Suppressor macrophage treated with lipopolysaccharide for 4 hours (primary cell): Measurements from ENCODE around the gene MVB12B.

Experiments used
- DNase-seq: peaks from one replicate; pipeline ENCODE4 v3.0.0-alpha.2; 2020

MVB12B gene

GRCh38 chr9:126304207-126304970 lies 22.2 kb upstream of the MVB12B start:
- no peak for DNase-seq

- no peak for DNase-seq
These were observed 21.7 kb upstream of the MVB12B start for GRCh38 chr9:126304971-126305320.

GRCh38 chr9:126306071-126306647 lies 20.5 kb upstream of the MVB12B start:
- no peak for DNase-seq

- DNase-seq: no peak
These were observed 19.1 kb upstream of the MVB12B start for GRCh38 chr9:126307322-126308061.

GRCh38 chr9:126309427-126310189 lies 17.0 kb upstream of the MVB12B start:
- DNase-seq: no peak

GRCh38 chr9:126312584-126313551 lies 13.8 kb upstream of the MVB12B start:
- no peak for DNase-seq

GRCh38 chr9:126316085-126316655 lies 10.5 kb upstream of the MVB12B start:
- DNase-seq: no peak

GRCh38 chr9:126317513-126317912 lies 9.1 kb upstream of the MVB12B start:
- peak; percentile 57 for DNase-seq

GRCh38 chr9:126318858-126319257 lies 7.8 kb upstream of the MVB12B start:
- no peak for DNase-seq

- DNase-seq: no peak
These were observed 7.0 kb upstream of the MVB12B start for GRCh38 chr9:126319671-126320070.

- no peak for DNase-seq
These were observed 6.3 kb upstream of the MVB12B start for GRCh38 chr9:126320158-126320922.

- DNase-seq: no peak
These were observed 4.9 kb upstream of the MVB12B start for GRCh38 chr9:126321742-126322141.

- no peak for DNase-seq
These were observed 808 bp upstream of the MVB12B start for GRCh38 chr9:126325821-126326220.

GRCh38 chr9:126327006-126327713 lies 531 bp downstream of the MVB12B start:
- peak; percentile 42 for DNase-seq

- DNase-seq: peak; percentile 15
These were observed 1.1 kb downstream of the MVB12B start for GRCh38 chr9:126327714-126328185.

- peak; percentile 84 for DNase-seq
These were observed 1.8 kb downstream of the MVB12B start for GRCh38 chr9:126328407-126328806.

- DNase-seq: no peak
These were observed 3.0 kb downstream of the MVB12B start for GRCh38 chr9:126329476-126330275.

GRCh38 chr9:126330536-126330935 lies 3.9 kb downstream of the MVB12B start:
- DNase-seq: peak; percentile 59
